ENCODE data around the gene ASB6. TPM values are rescaled to one million over a fixed set of nuclear protein-coding genes. Genes with fewer than 3 reads are reported as not detected.

ASB6 gene
- total RNA-seq, 2 donors from 2014 or later: 12.7 to 14.5 TPM

- H3K36me3 ChIP-seq (replicated peaks in 1 of 2; ENCODE audit: insufficient read depth in 1 of 2, low read depth in 2 of 2): no peaks in the 10 kb centered on the region
- intact Hi-C loops (cut with DNase I): no loop called here
- no peak overlapping the region for H3K27ac ChIP-seq
- no peaks in the 10 kb centered on the region for H3K4me1 ChIP-seq
- H3K27me3 ChIP-seq: no peaks in the 10 kb centered on the region
- TF ChIP-seq CTCF (IDR thresholded peaks at IDR 0.05) (no peak), POLR2A (IDR thresholded peaks at IDR 0.05) (no peak)
- ATAC-seq (no peak), DNase-seq (no peak)
- WGBS, 2 donors: 45 to 49% methylated on average over 7 to 9 of the region's 9 CpGs
- no peak overlapping the region for H3K4me3 ChIP-seq
- H3K9me3 ChIP-seq: no peaks in the 10 kb centered on the region
Measured at GRCh38 chr9:129678844-129679243, 36.9 kb upstream of the ASB6 start.

GRCh38 chr9:129677456-129677855, 35.5 kb upstream of the ASB6 start:
- H3K9me3 ChIP-seq: no peaks in the 10 kb centered on the region
- DNase-seq (no peak), ATAC-seq (no peak)
- TF ChIP-seq POLR2A (IDR thresholded peaks at IDR 0.05) (no peak), CTCF (IDR thresholded peaks at IDR 0.05) (no peak)
- no peaks in the 10 kb centered on the region for H3K4me1 ChIP-seq
- H3K4me3 ChIP-seq: no peak overlapping the region
- no peak overlapping the region for H3K27ac ChIP-seq
- intact Hi-C loops (cut with DNase I): no loop called here
- no peaks in the 10 kb centered on the region for H3K27me3 ChIP-seq
- no peaks in the 10 kb centered on the region for H3K36me3 ChIP-seq (replicated peaks in 1 of 2; ENCODE audit: insufficient read depth in 1 of 2, low read depth in 2 of 2)
- WGBS, 2 donors: 45 to 51% methylated on average over 6 to 8 of the region's 9 CpGs

GRCh38 chr9:129676975-129677374, 35.0 kb upstream of the ASB6 start:
- H3K36me3 ChIP-seq (replicated peaks in 1 of 2; ENCODE audit: insufficient read depth in 1 of 2, low read depth in 2 of 2): no peaks in the 10 kb centered on the region
- H3K9me3 ChIP-seq: no peaks in the 10 kb centered on the region
- no peaks in the 10 kb centered on the region for H3K4me1 ChIP-seq
- WGBS, 2 donors: 60 to 65% methylated on average over 11 to 12 of the region's 12 CpGs
- H3K27me3 ChIP-seq: no peaks in the 10 kb centered on the region
- H3K4me3 ChIP-seq: no peak overlapping the region
- ATAC-seq (no peak), DNase-seq (no peak)
- no peak for TF ChIP-seq POLR2A (IDR thresholded peaks at IDR 0.05)
- TF ChIP-seq CTCF (IDR thresholded peaks at IDR 0.05): no peak
- no peak overlapping the region for H3K27ac ChIP-seq
- intact Hi-C loops (cut with DNase I): no loop called here

- Histone ChIP-seq H3K9me3 (no peaks in the 10 kb centered on the region), H3K27ac (no peak overlapping the region), H3K4me1 (no peaks in the 10 kb centered on the region), H3K36me3 (replicated peaks in 1 of 2; ENCODE audit: insufficient read depth in 1 of 2, low read depth in 2 of 2) (no peaks in the 10 kb centered on the region), H3K27me3 (no peaks in the 10 kb centered on the region), H3K4me3 (no peak overlapping the region)
- DNase-seq (no peak), ATAC-seq (no peak)
- WGBS, 2 donors: 11 to 51% methylated on average over 1 to 4 of the region's 4 CpGs
- no peak for TF ChIP-seq POLR2A (IDR thresholded peaks at IDR 0.05)
- TF ChIP-seq CTCF (IDR thresholded peaks at IDR 0.05): no peak
- intact Hi-C loops (cut with DNase I): no loop called here
Measured at GRCh38 chr9:129676287-129676686, 34.3 kb upstream of the ASB6 start.

- no peak overlapping the region for H3K27ac ChIP-seq
- H3K4me1 ChIP-seq: no peaks in the 10 kb centered on the region
- no peaks in the 10 kb centered on the region for H3K27me3 ChIP-seq
- TF ChIP-seq CTCF (IDR thresholded peaks at IDR 0.05): no peak
- TF ChIP-seq POLR2A (IDR thresholded peaks at IDR 0.05): no peak
- no peak for DNase-seq
- no peaks in the 10 kb centered on the region for H3K36me3 ChIP-seq (replicated peaks in 1 of 2; ENCODE audit: insufficient read depth in 1 of 2, low read depth in 2 of 2)
- WGBS, 2 donors: 50 to 68% methylated on average over 12 to 26 of the region's 27 CpGs
- no peak for ATAC-seq
- intact Hi-C loops (cut with DNase I): no loop called here
- H3K4me3 ChIP-seq: no peak overlapping the region
- no peaks in the 10 kb centered on the region for H3K9me3 ChIP-seq
Measured at GRCh38 chr9:129675620-129676019, 33.7 kb upstream of the ASB6 start.

All from body of pancreas (tissue), 4 donors.